Measurements from ENCODE around the gene GLP2R.
A peak's percentile ranks its signal among the peaks of the same experiment; 100 is the strongest.

Gene GLP2R

GRCh38 chr17:9813166-9813565 is 12.6 kb upstream of the GLP2R start:
- DNase-seq (ENCODE audit: low read depth): no peak

- DNase-seq (ENCODE audit: low read depth): no peak
Measured at GRCh38 chr17:9814337-9814945, 11.3 kb upstream of the GLP2R start.

DNA sequence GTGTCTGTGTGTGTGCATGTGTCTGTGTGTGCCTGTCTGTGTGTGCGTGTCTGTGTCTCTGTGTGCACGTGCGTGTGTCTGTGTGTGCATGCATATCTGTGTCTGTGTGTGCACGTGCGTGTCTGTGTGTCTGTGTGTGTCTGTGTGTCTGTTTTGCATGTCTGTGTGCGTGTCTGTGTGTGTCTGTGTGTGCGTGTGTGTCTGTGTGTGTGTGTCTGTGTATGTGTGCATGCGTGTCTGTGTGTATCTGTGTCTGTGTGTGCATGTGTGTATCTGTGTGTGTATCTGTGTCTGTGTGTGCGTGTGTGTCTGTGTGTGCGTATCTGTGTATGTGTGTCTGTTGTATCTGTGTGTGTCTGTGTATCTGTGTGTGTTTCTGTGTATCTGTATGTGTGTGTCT is 9.3 kb upstream of the GLP2R start:
- no peak for DNase-seq (ENCODE audit: low read depth)

DNA sequence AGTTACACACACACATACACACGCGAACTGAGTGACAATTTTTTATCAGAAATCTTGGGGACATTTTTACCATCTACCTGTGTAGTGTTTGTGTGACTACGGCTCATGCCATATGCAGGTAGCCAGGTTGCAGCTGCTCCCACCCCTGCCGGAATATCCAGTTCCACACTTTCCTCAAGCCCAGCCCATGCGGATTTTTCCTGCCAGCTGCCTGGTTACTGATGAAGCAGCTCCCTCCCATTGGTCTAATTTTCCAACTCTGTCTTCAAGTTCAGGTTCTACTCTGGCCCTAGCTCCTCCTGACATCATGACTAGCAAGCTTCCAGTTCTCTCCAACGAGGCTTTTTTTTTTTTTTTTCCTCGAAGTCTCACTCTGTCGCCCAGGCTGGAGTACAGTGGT is 8.6 kb upstream of the GLP2R start:
- peak; percentile 32 for DNase-seq (ENCODE audit: low read depth)

GRCh38 chr17:9818760-9819159 is 7.0 kb upstream of the GLP2R start:
- no peak for DNase-seq (ENCODE audit: low read depth)

DNA sequence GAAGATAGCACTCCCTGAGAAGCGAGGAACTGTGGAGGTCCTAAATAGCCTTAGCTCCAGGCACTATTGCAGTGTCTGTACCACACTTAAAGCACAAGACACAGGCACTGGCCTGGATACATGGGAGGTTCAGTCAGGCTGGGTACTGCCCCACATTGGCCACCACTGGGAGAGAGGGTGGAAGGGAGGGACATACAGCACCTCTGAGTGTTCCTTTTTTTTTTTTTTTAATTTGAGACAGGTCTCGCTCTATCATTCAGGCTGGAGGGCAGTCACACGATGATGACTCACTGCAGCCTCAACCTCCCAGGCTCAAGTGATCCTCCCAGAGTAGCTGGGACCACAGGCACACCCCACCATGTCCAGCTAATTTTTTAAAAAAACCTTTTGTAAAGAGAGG is 5.3 kb upstream of the GLP2R start:
- no peak for DNase-seq (ENCODE audit: low read depth)

- DNase-seq (ENCODE audit: low read depth): no peak
Measured at GRCh38 chr17:9821921-9822320, 3.8 kb upstream of the GLP2R start, which contains the start of gene GSG1L2. GSG1L2 (minus strand) TSS chr17:9822079; CDS start chr17:9822071, 8 bp downstream.

GRCh38 chr17:9824094-9824493 is 1.6 kb upstream of the GLP2R start:
- peak; percentile 6 for DNase-seq (ENCODE audit: low read depth)

GRCh38 chr17:9824797-9825338 is 856 bp upstream of the GLP2R start:
- DNase-seq (ENCODE audit: low read depth): no peak

GRCh38 chr17:9828296-9829295 is 2.9 kb downstream of the GLP2R start:
- peak; percentile 19 for DNase-seq (ENCODE audit: low read depth)

GRCh38 chr17:9829343-9829742 is 3.6 kb downstream of the GLP2R start:
- no peak for DNase-seq (ENCODE audit: low read depth)

GRCh38 chr17:9830711-9831110 is 5.0 kb downstream of the GLP2R start:
- no peak for DNase-seq (ENCODE audit: low read depth)

- DNase-seq (ENCODE audit: low read depth): no peak
Measured at GRCh38 chr17:9833922-9834321, 8.2 kb downstream of the GLP2R start.

DNA sequence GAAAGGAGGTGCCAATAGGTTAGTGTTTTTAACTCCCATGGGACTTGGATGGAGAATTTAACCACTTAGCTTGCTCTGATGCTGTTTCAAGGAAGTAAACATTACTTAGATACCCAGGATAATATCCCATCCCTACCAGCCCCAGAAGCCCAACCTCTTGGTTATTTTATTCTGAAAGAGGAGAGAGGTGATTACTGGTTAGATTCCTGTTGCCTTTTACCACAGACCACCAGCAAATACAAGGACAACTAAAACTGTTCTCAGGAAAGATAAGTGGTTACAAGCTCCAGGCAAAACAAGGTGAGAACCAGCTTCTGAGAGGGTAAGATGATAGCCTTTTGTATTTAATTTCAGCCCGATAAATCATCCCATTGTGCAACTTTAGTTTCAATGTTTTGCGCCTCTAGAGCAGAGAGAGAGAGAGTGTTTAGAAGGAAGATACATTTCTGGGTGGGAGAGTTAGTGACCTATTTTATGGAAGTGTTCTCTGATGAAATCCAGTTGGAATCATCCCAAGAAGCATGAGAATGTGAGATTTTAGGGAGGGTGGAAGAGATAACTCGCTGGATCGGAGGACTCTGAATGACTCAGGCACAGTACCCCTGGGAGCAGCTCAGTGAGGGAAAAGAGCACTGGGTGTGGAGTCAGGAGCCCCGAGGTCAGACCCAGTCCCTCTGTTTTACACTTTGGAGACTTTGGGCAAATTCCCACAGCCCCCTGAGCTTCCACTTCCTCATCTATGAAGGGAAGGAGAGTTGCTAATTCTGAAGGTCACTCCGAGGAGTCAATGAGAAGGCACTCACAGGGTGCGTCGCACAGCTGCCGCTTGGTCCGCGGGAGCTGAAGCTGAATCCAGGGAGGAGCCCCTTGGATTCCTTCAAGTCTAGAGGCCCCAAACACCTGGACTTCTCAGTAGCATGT is 12.1 kb downstream of the GLP2R start:
- peak; percentile 90 for DNase-seq (ENCODE audit: low read depth)

GRCh38 chr17:9839433-9839832 is 13.7 kb downstream of the GLP2R start:
- DNase-seq (ENCODE audit: low read depth): peak; percentile 61

DNA sequence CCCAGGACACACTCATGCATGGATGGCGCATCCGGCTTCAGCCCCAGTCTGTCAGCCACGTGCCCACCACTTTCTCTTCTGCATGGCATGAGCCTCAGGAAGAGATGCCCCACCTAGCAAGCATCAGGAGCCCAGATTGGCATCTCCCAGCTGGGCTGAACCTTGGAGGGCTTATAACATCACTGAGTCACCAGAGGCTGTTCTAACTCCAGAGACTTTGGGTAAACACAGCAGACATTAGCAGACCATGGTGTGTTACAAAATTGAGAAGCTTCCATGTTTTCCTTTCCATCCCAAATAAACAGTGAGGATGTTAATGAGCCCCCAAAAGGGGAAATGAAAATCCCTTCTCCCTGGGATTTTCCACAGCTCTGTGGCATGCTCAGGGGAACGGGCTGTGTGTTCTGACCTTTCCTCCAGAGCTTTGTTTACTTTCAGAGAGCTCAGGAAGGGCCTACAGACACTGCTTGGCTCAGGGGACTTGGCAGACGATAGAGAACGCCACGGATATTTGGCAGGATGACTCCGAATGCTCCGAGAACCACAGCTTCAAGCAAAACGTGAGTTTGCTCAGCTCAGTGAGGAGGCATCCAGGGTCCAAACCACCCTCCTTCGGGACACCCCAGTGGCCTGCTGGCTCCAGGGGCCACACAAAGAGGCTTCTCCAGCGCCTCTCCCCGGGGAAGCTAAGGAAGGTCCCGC is 16.5 kb downstream of the GLP2R start:
- DNase-seq (ENCODE audit: low read depth): peak; percentile 82

GRCh38 chr17:9843152-9844010 is 17.7 kb downstream of the GLP2R start:
- peak; percentile 15 for DNase-seq (ENCODE audit: low read depth)

DNA sequence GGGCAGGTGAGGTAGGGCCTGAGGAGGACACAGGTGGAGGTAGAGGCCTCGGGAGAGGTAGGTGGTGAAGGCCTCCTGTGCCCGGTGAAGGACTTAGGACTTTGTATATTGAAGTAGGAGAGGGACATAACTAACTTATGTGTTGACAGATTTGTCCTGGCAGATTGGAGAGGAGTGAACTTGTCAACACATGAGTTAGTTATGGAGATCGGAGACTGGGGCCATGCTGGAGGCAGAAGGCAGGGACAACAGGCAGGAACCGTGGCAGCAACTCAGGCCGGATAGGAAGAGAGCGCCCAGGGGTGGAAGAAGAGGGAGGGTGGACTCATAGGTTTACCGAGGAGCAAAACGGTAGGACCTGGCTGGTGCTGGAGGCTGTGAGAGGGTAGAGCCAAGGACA is 18.4 kb downstream of the GLP2R start:
- no peak for DNase-seq (ENCODE audit: low read depth)

GRCh38 chr17:9845306-9845705 is 19.6 kb downstream of the GLP2R start:
- DNase-seq (ENCODE audit: low read depth): no peak

DNA sequence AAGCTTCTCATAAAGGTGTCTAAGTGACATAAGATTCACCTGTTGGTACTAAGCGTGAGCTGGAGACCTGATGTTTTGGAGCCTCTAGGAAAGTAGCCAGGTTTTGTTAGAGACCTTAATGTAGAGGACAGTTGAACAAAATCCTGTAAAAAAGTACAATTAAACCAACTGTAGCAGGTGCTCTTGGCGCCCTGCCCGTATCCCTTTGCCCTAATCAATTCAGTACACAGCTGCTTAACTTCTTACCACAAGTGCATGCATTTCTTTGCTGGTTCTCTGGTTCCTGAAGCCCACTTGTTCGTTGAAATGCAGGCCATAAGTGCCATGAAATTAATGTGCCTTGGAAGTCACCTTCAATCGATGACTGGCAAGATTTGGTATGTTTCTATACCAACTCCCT is 24.4 kb downstream of the GLP2R start:
- DNase-seq (ENCODE audit: low read depth): no peak
